Stimulated activated CD4-positive, alpha-beta T cell treated with anti-CD3 and anti-CD28 coated beads, Interleukin-12 subunit alpha, Interleukin-12 subunit beta, amount 100 ng/mL, for 4 hours (primary cell): ENCODE data around the gene PDZD2.

ENCODE experiments used
- DNase-seq: peaks from one replicate; pipeline ENCODE4 v3.0.0-alpha.2; 2020

PDZD2 gene

GRCh38 chr5:32157078-32157477 lies 518.1 kb downstream of the PDZD2 start:
- no peak for DNase-seq

- DNase-seq, result no peak
These were observed 519.7 kb downstream of the PDZD2 start for GRCh38 chr5:32158679-32158975.

DNA sequence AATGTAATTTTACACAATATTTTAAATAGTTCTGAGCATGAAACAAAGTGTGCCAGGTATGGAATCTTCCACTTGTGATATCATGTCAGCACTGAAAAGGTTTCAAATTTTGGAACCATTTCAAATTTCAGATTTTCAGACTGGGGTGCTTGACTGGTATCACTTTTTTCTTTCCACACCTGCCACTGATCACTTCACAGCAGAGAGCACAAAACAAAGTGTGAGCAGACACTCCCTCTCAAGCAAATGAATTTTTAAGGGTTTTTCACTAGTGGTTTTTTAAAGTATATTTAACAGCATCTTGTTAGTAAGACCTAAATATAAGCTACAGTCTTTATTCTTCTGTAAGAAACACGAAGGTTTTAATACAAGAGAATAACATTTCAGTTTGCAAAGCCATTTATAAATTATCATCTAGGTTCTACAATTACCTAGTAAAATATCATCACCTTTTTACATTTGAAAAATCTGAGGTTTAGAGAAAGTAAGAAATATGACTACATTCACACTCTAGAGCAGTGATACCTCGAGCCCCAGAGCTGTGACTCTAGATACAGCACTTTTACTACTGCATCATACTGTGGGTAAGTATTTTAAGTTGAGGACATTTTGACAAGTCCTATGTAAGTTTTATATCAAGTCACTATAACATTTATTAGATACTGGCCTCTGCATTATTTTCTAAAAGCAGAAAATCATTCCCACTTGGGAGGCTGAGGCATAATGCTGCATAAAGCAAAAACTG lies 520.6 kb downstream of the PDZD2 start:
- DNase-seq, result no peak

- DNase-seq, result no peak
These were observed 521.3 kb downstream of the PDZD2 start for GRCh38 chr5:32160228-32160627.
